ENCODE data around the gene POU3F2.

DNA sequence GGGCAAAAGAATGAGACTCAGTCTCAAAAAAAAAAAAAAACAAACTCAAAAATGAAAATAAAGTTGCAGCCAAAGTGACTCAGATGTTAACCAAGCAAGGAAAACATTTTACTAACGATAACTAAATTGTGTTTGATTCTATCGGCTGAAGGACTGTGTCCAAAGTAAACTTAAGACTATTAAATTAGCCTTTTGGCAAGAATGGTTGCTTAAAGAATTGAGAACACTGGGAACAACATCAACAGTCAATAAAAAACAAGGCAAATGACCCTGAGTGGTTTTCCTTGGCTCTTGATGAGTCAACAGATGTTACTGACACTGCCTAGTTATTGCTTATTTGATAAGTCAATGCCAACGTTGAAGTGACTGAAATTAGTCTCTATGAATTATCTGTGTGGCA is 36.7 kb downstream of the POU3F2 start:
- TF ChIP-seq, protein P1, sequence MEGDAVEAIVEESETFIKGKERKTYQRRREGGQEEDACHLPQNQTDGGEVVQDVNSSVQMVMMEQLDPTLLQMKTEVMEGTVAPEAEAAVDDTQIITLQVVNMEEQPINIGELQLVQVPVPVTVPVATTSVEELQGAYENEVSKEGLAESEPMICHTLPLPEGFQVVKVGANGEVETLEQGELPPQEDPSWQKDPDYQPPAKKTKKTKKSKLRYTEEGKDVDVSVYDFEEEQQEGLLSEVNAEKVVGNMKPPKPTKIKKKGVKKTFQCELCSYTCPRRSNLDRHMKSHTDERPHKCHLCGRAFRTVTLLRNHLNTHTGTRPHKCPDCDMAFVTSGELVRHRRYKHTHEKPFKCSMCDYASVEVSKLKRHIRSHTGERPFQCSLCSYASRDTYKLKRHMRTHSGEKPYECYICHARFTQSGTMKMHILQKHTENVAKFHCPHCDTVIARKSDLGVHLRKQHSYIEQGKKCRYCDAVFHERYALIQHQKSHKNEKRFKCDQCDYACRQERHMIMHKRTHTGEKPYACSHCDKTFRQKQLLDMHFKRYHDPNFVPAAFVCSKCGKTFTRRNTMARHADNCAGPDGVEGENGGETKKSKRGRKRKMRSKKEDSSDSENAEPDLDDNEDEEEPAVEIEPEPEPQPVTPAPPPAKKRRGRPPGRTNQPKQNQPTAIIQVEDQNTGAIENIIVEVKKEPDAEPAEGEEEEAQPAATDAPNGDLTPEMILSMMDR (IDR thresholded peaks at IDR 0.05): no peak
- no peak for TF ChIP-seq EZH2 (IDR thresholded peaks at IDR 0.05; ENCODE audit: borderline replicate concordance, insufficient read depth, low read depth, low read length, poor library complexity, severe bottlenecking)

Measured in B cell (primary cell).